Measurements from ENCODE around the gene HELB. TPM values are rescaled to one million over a fixed set of nuclear protein-coding genes. Genes with fewer than 3 reads are reported as not detected.

The HELB gene
- 0.64 and 0.73 TPM in 2 replicates for total RNA-seq

GRCh38 chr12:66301944-66302826, at the start of gene HELB:
TSS of gene HELB (plus strand) at chr12:66302493. CDS start at chr12:66302604, 111 bp downstream.

Other genes with a start within 250 kb of the HELB start
- gene LLPH, start 171.7 kb upstream of the HELB start, total RNA-seq = 17.4 and 18.6 TPM in 2 replicates
- 94.5 and 106 TPM in 2 replicates for gene TMBIM4, start 132.5 kb upstream of the HELB start, total RNA-seq
- 5.1 and 5.4 TPM in 2 replicates for gene IRAK3, start 113.3 kb upstream of the HELB start, total RNA-seq

All from mammary microvascular endothelial cell (primary cell).